Muscle layer of duodenum (tissue), 2 donors: Measurements from ENCODE around the gene DOCK8.

Experiments used
- H3K27ac ChIP-seq: one replicate; pipeline ENCODE4 v1.7.0; 2013; ENCODE audit warnings: mild to moderate bottlenecking, low read length
- H3K27me3 ChIP-seq: one replicate; pipeline ENCODE4 v1.7.0; 2013; ENCODE audit warnings: low read depth, mild to moderate bottlenecking, control low read depth, low read length
- H3K36me3 ChIP-seq, 2 donors: one replicate each; pipeline ENCODE4 v1.7.0; 2013; ENCODE audit warnings: low read length in 2 of 2, control low read depth in 1 of 2, mild to moderate bottlenecking in 1 of 2; ENCODE audit not compliant: insufficient read depth in 2 of 2, control insufficient read depth in 1 of 2
- H3K4me1 ChIP-seq, 2 donors: one replicate each; pipeline ENCODE4 v1.7.0; 2013; ENCODE audit warnings: low read length in 2 of 2, mild to moderate bottlenecking in 2 of 2, control low read depth in 1 of 2, moderate library complexity in 1 of 2; ENCODE audit not compliant: insufficient read depth in 2 of 2, control insufficient read depth in 1 of 2
- H3K4me3 ChIP-seq, 2 donors: one replicate each; pipeline ENCODE4 v1.7.0; 2013; ENCODE audit warnings: low read length in 2 of 2, low read depth in 1 of 2, mild to moderate bottlenecking in 1 of 2
- H3K9me3 ChIP-seq, 2 donors: one replicate each; pipeline ENCODE4 v1.7.0; 2013; ENCODE audit warnings: low read length in 2 of 2, control low read depth in 1 of 2, mild to moderate bottlenecking in 1 of 2; ENCODE audit not compliant: control insufficient read depth in 1 of 2
- donor health status: healthy.

Gene DOCK8

DNA sequence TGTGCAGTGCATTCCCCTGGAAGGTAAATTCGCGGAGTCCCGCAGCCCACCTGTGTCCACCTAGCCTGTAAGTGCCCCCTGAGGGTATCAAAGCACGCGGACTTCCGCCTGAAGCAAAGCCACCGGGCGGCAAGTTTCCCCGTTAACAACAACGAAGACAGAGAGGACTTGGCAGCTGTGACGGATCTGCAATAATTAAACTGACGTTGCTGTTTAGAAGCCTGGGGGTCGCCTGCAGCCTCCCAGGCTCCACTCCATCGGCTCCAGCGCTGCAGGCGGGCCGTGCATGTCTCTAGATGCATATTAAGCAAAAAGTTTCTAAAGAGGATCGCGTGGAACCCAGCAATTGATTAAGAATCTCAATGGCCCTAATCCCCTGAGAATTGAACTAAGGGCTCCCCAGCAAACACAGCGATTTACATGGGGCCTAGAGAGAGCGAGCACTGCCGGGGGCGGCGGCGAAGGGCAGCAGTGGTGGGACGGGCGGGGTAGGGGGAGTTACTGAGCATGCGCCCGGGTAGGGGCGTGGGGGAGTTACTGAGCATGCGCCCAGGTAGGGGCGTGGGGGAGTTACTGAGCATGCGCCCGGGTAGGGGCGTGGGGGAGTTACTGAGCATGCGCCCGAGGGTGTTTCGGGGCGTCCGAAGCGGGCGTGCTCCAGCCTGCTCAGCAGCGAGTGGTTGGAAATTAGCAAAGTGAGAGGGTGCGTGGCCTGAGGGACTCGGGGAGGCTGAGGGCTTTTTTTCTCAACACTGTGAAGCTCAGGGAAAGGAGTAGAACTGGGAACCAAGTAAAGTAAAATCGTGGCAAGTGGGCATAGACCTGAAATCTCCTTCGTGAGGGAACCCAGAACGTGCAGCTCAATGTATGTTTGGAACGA is 255.2 kb downstream of the DOCK8 start:
- Histone ChIP-seq H3K9me3 (no peaks in the 10 kb centered on the region), H3K4me3 (peak overlapping the region; percentile 77 to 84), H3K27ac (peak overlapping the region; percentile 47), H3K36me3 (no peaks in the 10 kb centered on the region), H3K27me3 (no peaks in the 10 kb centered on the region), H3K4me1 (peaks cover 5 to 7% of the 10 kb centered on the region in 2 donors)

DNA sequence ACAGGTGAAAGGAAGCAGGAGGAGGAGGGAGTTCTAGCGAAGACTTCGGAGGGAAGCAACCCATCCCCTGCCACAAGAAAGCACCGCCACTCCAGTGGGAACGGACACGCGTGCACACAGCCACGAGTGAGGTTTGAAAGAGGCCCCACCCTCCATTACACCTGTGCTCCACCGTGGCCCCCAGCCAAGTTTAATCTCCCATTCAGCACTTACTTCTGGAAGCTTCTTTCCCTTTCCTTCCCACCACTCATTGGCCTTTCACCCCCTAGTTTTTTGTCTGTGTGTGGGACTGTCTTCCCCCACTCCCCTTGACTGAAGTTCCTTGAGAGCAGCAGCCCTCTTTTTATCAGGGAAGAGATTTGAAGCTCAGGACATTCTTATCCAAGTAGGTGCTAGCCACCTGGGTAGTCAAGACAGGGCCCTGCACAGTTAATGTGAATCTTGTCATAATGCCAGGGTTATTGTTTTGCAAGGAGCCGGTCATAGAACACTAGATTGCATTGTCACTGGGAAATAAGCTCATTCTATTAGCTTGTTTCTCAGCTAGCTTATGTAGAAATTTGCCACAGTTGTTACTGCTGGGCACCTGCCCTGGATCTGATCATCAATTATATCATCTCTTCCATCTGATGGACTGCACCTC is 256.0 kb downstream of the DOCK8 start:
- Histone ChIP-seq H3K4me1 (peaks cover 5 to 7% of the 10 kb centered on the region in 2 donors), H3K27ac (no peak overlapping the region), H3K4me3 (peak overlapping the region; percentile 77 to 84), H3K9me3 (no peaks in the 10 kb centered on the region), H3K27me3 (no peaks in the 10 kb centered on the region), H3K36me3 (no peaks in the 10 kb centered on the region)

DNA sequence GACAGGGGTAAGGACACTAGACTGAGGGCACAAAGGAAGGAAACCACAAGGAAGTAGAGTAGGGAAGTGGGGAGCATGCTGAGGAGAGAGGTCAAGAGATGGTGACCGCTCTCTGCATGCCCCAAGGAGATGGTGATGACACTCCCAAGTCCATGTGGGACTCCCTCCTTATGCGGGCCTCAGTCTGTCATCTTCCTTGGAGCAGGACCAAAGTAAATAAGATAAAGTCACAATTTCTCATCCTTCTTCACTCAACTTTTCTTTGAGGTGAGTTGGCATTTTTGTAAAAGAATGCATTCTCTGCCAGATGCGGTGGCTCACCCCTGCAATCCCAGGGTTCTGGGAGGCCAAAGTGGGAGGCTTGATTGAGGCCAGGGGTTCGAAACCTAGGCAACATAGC is 256.7 kb downstream of the DOCK8 start:
- Histone ChIP-seq H3K27me3 (no peaks in the 10 kb centered on the region), H3K27ac (no peak overlapping the region), H3K4me3 (no peak overlapping the region), H3K36me3 (no peaks in the 10 kb centered on the region), H3K4me1 (peaks cover 5 to 7% of the 10 kb centered on the region in 2 donors), H3K9me3 (no peaks in the 10 kb centered on the region)

DNA sequence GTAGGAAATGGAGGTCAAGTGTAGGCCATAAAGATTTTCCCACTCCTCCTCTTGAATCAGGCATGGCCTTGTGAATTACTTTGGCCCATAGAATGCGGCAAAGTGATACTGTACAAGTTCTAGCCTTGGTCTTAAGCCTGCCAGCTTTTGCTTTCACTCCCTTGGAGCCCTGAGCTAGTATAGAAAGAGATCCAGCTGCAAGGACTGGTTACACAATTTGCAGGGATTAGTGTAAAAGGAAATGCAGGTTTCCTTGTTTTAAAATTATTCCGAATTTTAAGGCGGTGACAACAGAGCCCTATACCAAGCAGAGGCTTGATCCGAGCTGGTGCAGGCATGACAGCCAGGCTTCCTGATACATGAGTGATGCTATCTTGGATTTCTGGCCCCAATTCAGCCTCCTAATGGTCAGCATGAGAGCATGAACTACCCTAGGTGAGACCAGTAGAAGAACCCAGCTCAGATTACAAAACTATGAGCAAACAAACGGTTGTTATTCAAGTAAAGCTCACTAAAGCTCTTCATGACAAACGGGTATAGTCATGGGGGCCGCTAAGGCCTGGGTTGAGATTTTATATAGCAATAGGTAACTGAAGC is 257.9 kb downstream of the DOCK8 start:
- Histone ChIP-seq H3K4me3 (no peak overlapping the region), H3K27me3 (no peaks in the 10 kb centered on the region), H3K36me3 (no peaks in the 10 kb centered on the region), H3K4me1 (peaks cover 5 to 7% of the 10 kb centered on the region in 2 donors), H3K27ac (no peak overlapping the region), H3K9me3 (no peaks in the 10 kb centered on the region)

DNA sequence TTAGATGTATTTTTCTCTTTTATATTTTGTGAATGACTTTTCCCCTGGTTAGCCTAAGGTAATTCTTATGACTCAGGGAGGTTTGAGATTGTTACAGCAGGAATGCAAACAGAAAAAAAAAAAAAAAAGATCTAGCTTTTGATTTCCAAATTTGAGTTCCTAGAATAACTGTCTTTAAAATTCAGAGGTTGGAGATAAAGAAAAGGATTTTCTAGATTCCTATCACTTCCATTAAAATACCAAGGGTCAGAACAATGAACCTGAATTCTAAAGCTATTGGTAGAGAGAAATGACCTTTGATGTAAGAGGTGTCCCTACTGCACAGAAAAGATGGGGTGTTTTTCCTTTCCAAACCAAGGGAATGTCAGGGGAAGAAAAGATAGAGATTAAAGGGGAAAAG is 262.5 kb downstream of the DOCK8 start:
- Histone ChIP-seq H3K27ac (no peak overlapping the region), H3K36me3 (no peaks in the 10 kb centered on the region), H3K4me3 (no peak overlapping the region), H3K4me1 (no peaks in the 10 kb centered on the region), H3K9me3 (no peaks in the 10 kb centered on the region), H3K27me3 (no peaks in the 10 kb centered on the region)

DNA sequence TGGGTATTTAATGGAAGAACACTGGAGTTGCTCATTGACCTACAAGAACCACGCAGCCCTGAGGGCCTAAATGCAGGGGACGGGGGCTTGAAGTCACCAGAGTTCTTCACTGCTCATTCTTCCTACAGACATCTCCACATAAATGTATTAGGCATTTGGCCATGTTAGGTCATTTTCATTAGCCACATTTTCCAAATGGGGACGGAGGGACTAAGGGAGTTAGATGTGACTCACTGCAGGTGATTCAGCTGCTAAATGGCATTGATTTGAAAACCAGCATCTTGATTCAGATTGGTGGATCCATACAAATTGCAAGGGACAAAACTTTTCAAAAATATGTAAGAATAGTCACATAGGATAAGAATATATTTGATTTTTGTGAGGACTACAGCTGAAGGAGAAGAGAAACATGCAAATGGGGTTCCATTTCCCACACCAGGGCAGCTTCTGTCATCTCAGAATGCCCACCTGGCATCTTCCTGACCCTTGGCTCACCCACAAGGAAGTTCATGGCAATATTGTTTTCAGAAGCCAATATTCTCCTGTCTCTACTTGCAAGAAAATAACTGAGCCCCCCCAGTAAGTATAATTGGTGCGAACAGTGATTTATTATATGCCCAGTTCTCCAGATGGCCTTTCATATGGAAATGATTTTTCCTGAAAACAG is 264.8 kb downstream of the DOCK8 start:
- no peak overlapping the region for H3K27ac ChIP-seq
- H3K4me1 ChIP-seq: no peaks in the 10 kb centered on the region
- H3K27me3 ChIP-seq: no peaks in the 10 kb centered on the region
- no peaks in the 10 kb centered on the region for H3K9me3 ChIP-seq
- H3K36me3 ChIP-seq: no peaks in the 10 kb centered on the region
- H3K4me3 ChIP-seq: no peak overlapping the region

- Histone ChIP-seq H3K4me3 (no peak overlapping the region), H3K27ac (no peak overlapping the region), H3K9me3 (no peaks in the 10 kb centered on the region), H3K4me1 (no peaks in the 10 kb centered on the region), H3K36me3 (no peaks in the 10 kb centered on the region), H3K27me3 (no peaks in the 10 kb centered on the region)
These were observed 265.3 kb downstream of the DOCK8 start for GRCh38 chr9:479971-480350.

DNA sequence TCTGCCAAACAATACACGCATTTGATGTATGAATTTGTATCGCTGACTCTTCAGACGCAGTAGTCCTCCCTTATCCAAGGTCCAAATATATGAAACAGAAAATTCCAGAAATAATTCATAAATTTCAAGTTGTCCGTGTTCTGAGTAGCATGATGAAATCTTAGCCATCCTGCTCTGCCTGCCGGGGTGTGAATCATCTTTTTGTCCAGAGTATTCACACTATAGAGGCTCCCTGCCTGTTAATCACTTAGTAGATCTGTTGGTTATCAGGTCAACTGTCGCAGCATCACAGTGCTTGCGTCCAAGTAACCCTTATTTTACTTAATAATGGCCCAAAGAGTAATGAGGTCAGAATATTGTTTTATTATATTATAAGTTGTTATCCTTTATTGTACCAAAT is 268.1 kb downstream of the DOCK8 start:
- Histone ChIP-seq H3K36me3 (no peaks in the 10 kb centered on the region), H3K27ac (no peak overlapping the region), H3K4me1 (no peaks in the 10 kb centered on the region), H3K4me3 (no peak overlapping the region), H3K9me3 (no peaks in the 10 kb centered on the region), H3K27me3 (no peaks in the 10 kb centered on the region)

DNA sequence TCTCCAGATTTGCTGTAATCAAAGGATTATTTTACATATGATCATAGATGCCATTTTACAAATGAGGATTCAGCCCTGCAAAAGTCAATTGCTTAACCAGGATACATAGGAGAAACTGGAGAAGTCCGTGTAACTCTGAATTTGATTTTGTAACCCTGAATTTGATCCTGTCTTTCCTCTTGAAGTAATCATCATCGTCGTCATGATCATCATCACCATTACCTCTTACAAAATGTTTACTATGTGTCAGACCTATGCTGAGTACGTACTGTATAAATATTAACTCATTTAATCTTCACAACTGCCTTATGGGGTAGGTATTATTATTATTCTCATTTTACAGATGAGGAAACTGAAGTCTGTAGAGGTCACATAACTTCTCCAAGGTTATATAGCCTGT is 271.5 kb downstream of the DOCK8 start:
- Histone ChIP-seq H3K27me3 (no peaks in the 10 kb centered on the region), H3K9me3 (no peaks in the 10 kb centered on the region), H3K4me3 (no peak overlapping the region), H3K4me1 (no peaks in the 10 kb centered on the region), H3K36me3 (no peaks in the 10 kb centered on the region), H3K27ac (no peak overlapping the region)

- H3K4me1 ChIP-seq: no peaks in the 10 kb centered on the region
- H3K36me3 ChIP-seq: no peaks in the 10 kb centered on the region
- H3K9me3 ChIP-seq: no peaks in the 10 kb centered on the region
- no peaks in the 10 kb centered on the region for H3K27me3 ChIP-seq
- no peak overlapping the region for H3K4me3 ChIP-seq
- H3K27ac ChIP-seq: no peak overlapping the region
These were observed 272.8 kb downstream of the DOCK8 start for GRCh38 chr9:487429-487828.

DNA sequence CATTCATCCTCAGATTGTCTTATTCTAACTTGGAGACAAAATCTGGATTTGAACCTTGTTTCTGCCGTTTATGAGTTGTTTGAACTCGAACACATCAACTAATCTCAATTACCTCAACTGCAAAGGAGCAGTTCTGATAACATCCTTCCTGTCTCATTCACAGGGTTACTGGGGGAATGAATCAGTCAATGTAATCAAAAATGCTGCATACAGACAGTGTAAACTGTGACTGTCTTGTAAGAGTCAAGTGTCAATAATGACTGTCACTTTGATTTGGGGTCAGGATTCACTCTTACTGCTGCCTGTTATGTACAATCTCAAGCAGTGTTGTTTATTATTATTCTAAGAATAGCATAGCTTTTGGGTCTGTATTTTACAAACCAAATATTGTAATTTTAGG is 273.8 kb downstream of the DOCK8 start:
- H3K27ac ChIP-seq: no peak overlapping the region
- no peaks in the 10 kb centered on the region for H3K9me3 ChIP-seq
- H3K27me3 ChIP-seq: no peaks in the 10 kb centered on the region
- no peaks in the 10 kb centered on the region for H3K36me3 ChIP-seq
- no peaks in the 10 kb centered on the region for H3K4me1 ChIP-seq
- no peak overlapping the region for H3K4me3 ChIP-seq
